Body of pancreas (tissue), 4 donors: ENCODE measurements around the gene CCDC154.

Experiments
- POLR2A ChIP-seq, 3 donors: fragments of 450-650 bp; IDR thresholded peaks; one replicate each; pipeline ENCODE4 v1.6.1; 2016; ENCODE audit warnings: antibody characterized with exemption in 3 of 3, mild to moderate bottlenecking in 2 of 3
- TF ChIP-seq, protein P1 (sequence below), 7 experiments: fragments of 450-650 bp in 4 of 7; fragments of 200-600 bp in 3 of 7; sonication (generic) in 3 of 7; IDR thresholded peaks; one replicate each; pipeline ENCODE4 v1.5.1; 2016 to 2019; ENCODE audit warnings: antibody characterized with exemption in 7 of 7

DNA sequence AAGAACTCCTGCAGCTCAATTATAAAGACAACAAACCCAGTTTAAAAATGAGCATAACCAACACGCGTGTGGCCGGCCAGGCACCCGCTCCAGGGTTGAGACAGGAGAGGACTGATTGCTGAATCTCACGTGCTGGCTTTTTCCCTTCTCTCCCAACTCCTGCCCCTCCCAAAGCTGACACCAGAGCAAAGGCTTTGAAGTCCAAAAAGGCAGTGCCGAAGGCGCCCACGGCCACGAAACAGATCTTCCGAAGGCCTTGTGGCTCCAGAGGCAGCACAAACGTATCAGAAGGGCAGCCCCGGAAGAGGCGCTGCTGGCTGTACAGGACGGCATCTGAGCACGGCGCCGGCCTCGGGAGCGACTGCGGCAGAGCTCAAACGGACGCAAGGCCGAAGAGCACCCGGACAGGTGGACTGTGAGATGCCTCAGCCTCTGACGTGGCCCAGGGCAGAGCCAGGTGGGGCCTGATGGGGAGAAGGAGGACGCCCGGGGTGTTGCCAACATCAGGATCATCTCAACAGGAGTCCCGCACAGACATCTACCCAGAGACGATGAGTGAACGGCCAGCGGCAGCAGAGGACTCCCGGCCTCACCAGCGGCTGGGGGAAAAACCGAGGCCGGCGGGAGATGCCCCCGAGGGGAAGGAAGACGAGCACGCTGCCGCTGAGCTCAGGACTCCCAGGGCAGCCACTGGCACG, 20.0 kb upstream of the CCDC154 start:
- TF ChIP-seq POLR2A (IDR thresholded peaks at IDR 0.05) = no peak
- TF ChIP-seq, protein P1, sequence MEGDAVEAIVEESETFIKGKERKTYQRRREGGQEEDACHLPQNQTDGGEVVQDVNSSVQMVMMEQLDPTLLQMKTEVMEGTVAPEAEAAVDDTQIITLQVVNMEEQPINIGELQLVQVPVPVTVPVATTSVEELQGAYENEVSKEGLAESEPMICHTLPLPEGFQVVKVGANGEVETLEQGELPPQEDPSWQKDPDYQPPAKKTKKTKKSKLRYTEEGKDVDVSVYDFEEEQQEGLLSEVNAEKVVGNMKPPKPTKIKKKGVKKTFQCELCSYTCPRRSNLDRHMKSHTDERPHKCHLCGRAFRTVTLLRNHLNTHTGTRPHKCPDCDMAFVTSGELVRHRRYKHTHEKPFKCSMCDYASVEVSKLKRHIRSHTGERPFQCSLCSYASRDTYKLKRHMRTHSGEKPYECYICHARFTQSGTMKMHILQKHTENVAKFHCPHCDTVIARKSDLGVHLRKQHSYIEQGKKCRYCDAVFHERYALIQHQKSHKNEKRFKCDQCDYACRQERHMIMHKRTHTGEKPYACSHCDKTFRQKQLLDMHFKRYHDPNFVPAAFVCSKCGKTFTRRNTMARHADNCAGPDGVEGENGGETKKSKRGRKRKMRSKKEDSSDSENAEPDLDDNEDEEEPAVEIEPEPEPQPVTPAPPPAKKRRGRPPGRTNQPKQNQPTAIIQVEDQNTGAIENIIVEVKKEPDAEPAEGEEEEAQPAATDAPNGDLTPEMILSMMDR (IDR thresholded peaks at IDR 0.05) = no peak
